Naive thymus-derived CD4-positive, alpha-beta T cell (primary cell): Measurements from ENCODE around the gene KRTAP12-4. TPM values are rescaled to one million over a fixed set of nuclear protein-coding genes. Genes with fewer than 3 reads are reported as not detected.
"Not testable (repeated sequence)": the region's sequence is repeated elsewhere in the genome, so short reads cannot be mapped to it uniquely, and the experiment has no call there.

Experiments
- ATAC-seq: fragments of 150-1000 bp; cut with Tn5 transposase; 2 replicates; pipeline ENCODE4 v1.10.0; 2021; ENCODE audit warnings: mild to moderate bottlenecking, moderate library complexity
- CTCF ChIA-PET: fragments of 350-600 bp; sonication (Branson Sonifier 250); formaldehyde crosslinking; loops from one replicate; lab custom pipeline; 2021; ENCODE audit warnings: antibody characterized with exemption; lab: Charles Lee
- POLR2A ChIA-PET: fragments of 350-600 bp; sonication (Branson Sonifier 250); formaldehyde crosslinking; loops from one replicate; lab custom pipeline; 2021; ENCODE audit warnings: antibody characterized with exemption, inconsistent platforms; lab: Charles Lee
- DNase-seq, 9 donors: peaks; one replicate each; pipeline versions ENCODE4 v3.0.0 to v3.0.0-alpha.2; 2020 to 2022; ENCODE audit warnings: mixed read lengths in 1 of 9
- H3K27ac ChIP-seq: one replicate; pipeline ENCODE4 v1.7.0; 2013; ENCODE audit warnings: mild to moderate bottlenecking, low read depth, low read length, moderate library complexity
- H3K27me3 ChIP-seq, 2 donors: one replicate each; pipeline ENCODE4 v1.7.0; 2013; ENCODE audit warnings: low read length in 2 of 2, mild to moderate bottlenecking in 2 of 2, moderate library complexity in 2 of 2; ENCODE audit not compliant: control insufficient read depth in 2 of 2, insufficient read depth in 2 of 2
- H3K36me3 ChIP-seq, 3 experiments: 1 replicate in 2 of 3; 2 replicates in 1 of 3; pipeline ENCODE4 v1.7.0; 2013; ENCODE audit warnings: low read length in 3 of 3, mild to moderate bottlenecking in 3 of 3, moderate library complexity in 1 of 3; ENCODE audit not compliant: insufficient read depth in 3 of 3, control insufficient read depth in 2 of 3
- H3K4me1 ChIP-seq, 2 donors: one replicate each; pipeline ENCODE4 v1.7.0; 2013; ENCODE audit warnings: low read length in 2 of 2, mild to moderate bottlenecking in 2 of 2, moderate library complexity in 1 of 2; ENCODE audit not compliant: control insufficient read depth in 2 of 2, insufficient read depth in 2 of 2
- H3K4me3 ChIP-seq: 2 replicates; pipeline ENCODE4 v1.7.0; 2013; ENCODE audit warnings: mild to moderate bottlenecking, low read length
- H3K9me3 ChIP-seq, 3 experiments: 1 replicate in 2 of 3; 2 replicates in 1 of 3; pipeline ENCODE4 v1.7.0; 2013; ENCODE audit warnings: low read length in 3 of 3; ENCODE audit not compliant: control insufficient read depth in 2 of 3
- H3K27ac Mint-ChIP-seq, 9 donors: one replicate each; pipeline ENCODE4 v1.8.0; 2020 to 2022; ENCODE audit warnings: mixed read lengths in 9 of 9, mild to moderate bottlenecking in 8 of 9, moderate library complexity in 5 of 9, inconsistent platforms in 2 of 9
- H3K27me3 Mint-ChIP-seq, 5 donors: one replicate each; pipeline ENCODE4 v1.8.0; 2021 to 2022; ENCODE audit warnings: mixed read lengths in 5 of 5, mild to moderate bottlenecking in 1 of 5
- H3K36me3 Mint-ChIP-seq, 5 donors: one replicate each; pipeline ENCODE4 v1.8.0; 2020 to 2022; ENCODE audit warnings: mixed read lengths in 5 of 5, mild to moderate bottlenecking in 3 of 5, inconsistent platforms in 1 of 5
- H3K4me1 Mint-ChIP-seq, 7 donors: one replicate each; pipeline ENCODE4 v1.8.0; 2020 to 2022; ENCODE audit warnings: mixed read lengths in 7 of 7, mild to moderate bottlenecking in 3 of 7, inconsistent platforms in 1 of 7
- H3K4me3 Mint-ChIP-seq, 10 donors: one replicate each; pipeline ENCODE4 v1.8.0; 2020 to 2022; ENCODE audit warnings: mild to moderate bottlenecking in 10 of 10, mixed read lengths in 10 of 10, moderate library complexity in 6 of 10, inconsistent platforms in 2 of 10
- H3K9me3 Mint-ChIP-seq, 11 donors: one replicate each; pipeline ENCODE4 v1.8.0; 2020 to 2022; ENCODE audit warnings: mixed read lengths in 11 of 11, mild to moderate bottlenecking in 4 of 11, inconsistent platforms in 1 of 11, moderate library complexity in 1 of 11
- intact Hi-C, 2 donors: fragments of 100-400 bp; cut with micrococcal nuclease; formaldehyde crosslinking; loops; one replicate each; pipeline ENCODE4 v1.15.1; 2023
- polyA plus RNA-seq, 2 donors: library from polyadenylated mRNA; unstranded; fragments of 300-500 nt; fragmentation: Illumina TruSeq; gene quantifications; one replicate each; pipeline ENCODE4 v1.2.3, GENCODE V29; 2021
- total RNA-seq, 6 experiments: library from RNA in 5 of 6; stranded (reverse) in 5 of 6; gene quantifications; 1 replicate in 5 of 6; 2 replicates in 1 of 6; pipeline ENCODE4 v1.2.3 and lab custom pipeline; 2021 to 2026

Gene KRTAP12-4
- total and polyA plus RNA-seq, 7 experiments from 2014 or later, result not detected

DNA sequence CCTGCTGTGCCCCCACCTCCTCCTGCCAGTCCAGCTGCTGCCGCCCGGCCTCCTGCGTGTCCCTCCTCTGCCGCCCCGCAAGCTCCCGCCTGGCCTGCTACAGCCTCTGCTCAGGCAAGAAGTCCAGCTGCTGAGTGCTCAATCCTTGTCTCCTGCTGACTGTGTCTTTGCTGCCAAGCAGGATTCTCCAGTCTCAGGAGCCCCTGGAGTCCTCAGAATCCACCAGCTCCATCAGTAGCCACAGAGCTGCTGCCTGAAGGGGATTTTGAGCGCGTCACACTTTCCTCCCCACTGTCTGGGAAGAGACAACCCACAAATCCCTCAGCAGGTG, 7.3 kb downstream of the KRTAP12-4 start:
- Mint-ChIP-seq H3K4me3 (no peak overlapping the region), H3K36me3 (peaks cover 8 to 24% (median 10%) of the 10 kb centered on the region in 5 donors)
- POLR2A ChIA-PET, result interaction anchor here (0.9 kb wide), 1 partner anchor 11 kb away, joined by 3 read pairs; the partner anchor contains the start of gene KRTAP12-3

DNA sequence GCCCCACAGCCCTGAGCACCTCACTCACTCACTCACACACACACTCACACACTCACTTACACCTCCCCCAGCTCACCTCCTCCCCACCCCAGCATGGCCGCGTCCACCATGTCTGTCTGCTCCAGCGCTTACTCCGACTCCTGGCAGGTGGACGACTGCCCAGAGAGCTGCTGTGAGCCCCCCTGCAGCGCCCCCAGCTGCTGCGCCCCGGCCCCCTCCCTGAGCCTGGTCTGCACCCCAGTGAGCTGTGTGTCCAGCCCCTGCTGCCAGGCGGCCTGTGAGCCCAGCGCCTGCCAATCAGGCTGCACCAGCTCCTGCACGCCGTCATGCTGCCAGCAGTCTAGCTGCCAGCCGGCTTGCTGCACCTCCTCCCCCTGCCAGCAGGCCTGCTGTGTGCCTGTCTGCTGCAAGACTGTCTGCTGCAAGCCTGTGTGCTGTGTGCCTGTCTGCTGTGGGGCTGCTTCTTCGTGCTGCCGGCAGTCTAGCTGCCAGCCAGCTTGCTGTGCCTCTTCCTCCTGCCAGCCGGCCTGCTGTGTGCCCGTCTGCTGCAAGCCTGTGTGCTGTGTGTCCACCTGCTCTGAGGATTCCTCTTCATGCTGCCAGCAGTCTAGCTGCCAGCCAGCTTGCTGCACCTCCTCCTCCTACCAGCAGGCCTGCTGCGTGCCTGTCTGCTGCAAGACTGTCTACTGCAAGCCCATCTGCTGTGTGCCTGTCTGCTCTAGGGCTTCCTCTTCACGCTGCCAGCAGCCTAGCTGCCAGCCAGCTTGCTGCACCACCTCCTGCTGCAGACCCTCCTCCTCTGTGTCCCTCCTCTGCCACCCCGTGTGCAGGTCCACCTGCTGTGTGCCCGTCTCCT, 7.9 kb downstream of the KRTAP12-4 start, which contains the start of gene KRTAP10-11:
Gene KRTAP10-11 (plus strand): TSS at position 49 of the 856 bp plus-strand sequence. CDS start 45 bp downstream, at position 94.
- DNase-seq, H3K27ac ChIP-seq, intact Hi-C loops, H3K36me3 ChIP-seq, H3K27me3 ChIP-seq, H3K4me3 ChIP-seq, H3K4me1 ChIP-seq, H3K27me3 Mint-ChIP-seq, ATAC-seq, H3K4me3 Mint-ChIP-seq: not testable (repeated sequence)
- Mint-ChIP-seq H3K27ac (peak within 1 kb of the TSS in 2 of 9 donors; percentile 48 to 83), H3K36me3 (peaks cover 10 to 28% (median 11%) of the 10 kb centered on the region in 5 donors), H3K9me3 (peaks cover 4 to 37% (median 27%) of the 10 kb centered on the region in 11 donors), H3K4me1 (peaks cover 0 to 10% (median 8%) of the 10 kb centered on the region in 7 donors)
- H3K9me3 ChIP-seq, result peaks cover 0 to 15% (median 6%) of the 10 kb centered on the region in 3 experiments
- POLR2A ChIA-PET, result interaction anchor here (0.9 kb wide), 1 partner anchor 11 kb away, joined by 3 read pairs; the partner anchor contains the start of gene KRTAP12-3
- CTCF ChIA-PET, result interaction anchor here (1.0 to 1.1 kb wide), 2 partner anchors 9 to 136 kb away, joined by 3 read pairs; partner anchors contain the start of gene KRTAP10-10

More for the DNA sequence above, 7.3 kb downstream of the KRTAP12-4 start:
- CTCF ChIA-PET, result interaction anchor here (1.0 kb wide), 1 partner anchor 10 kb away, joined by 3 read pairs; the partner anchor contains the start of gene KRTAP10-10
- no peak for DNase-seq
- H3K9me3 ChIP-seq, result peaks cover 0 to 15% (median 6%) of the 10 kb centered on the region in 3 experiments
- H3K27me3 ChIP-seq, result no peaks in the 10 kb centered on the region
- no peak overlapping the region for H3K4me3 ChIP-seq
- no peak overlapping the region for H3K27ac ChIP-seq
- peaks cover 4 to 36% (median 25%) of the 10 kb centered on the region in 11 donors for H3K9me3 Mint-ChIP-seq
- H3K27ac Mint-ChIP-seq, result peak overlapping the region in 2 of 9 donors; percentile 48 to 83
- no peaks in the 10 kb centered on the region for H3K36me3 ChIP-seq
- no peak for ATAC-seq
- no peaks in the 10 kb centered on the region for H3K4me1 ChIP-seq
- H3K27me3 Mint-ChIP-seq, result peaks cover 0 to under 1% (median 0%) of the 10 kb centered on the region in 5 donors
- intact Hi-C loops, result no loop called here
- peaks cover 0 to 10% (median 8%) of the 10 kb centered on the region in 7 donors for H3K4me1 Mint-ChIP-seq

DNA sequence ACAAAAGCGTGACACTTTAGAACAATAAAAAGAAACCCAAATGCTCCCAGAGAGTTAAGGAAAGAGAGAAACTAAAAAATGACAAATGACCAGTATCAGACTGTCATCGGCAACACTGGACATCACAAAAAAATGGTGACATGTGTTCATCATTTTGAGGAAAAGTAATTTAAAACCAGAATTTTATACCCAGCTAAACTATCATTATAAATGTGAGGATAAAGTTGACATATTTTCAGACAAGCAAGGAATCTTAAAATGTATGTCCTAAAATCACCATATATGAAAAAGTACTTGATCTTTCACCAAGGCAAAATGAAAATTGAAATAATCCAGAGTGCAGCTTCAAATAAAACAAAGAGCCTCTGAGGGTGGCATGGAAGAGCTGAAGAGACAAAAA, 9.6 kb downstream of the KRTAP12-4 start:
- intact Hi-C loops, result no loop called here
- H3K36me3 ChIP-seq, result no peaks in the 10 kb centered on the region
- no peak overlapping the region for H3K4me3 Mint-ChIP-seq
- peaks cover 0 to 23% (median 9%) of the 10 kb centered on the region in 3 experiments for H3K9me3 ChIP-seq
- H3K36me3 Mint-ChIP-seq, result peaks cover 10 to 28% (median 18%) of the 10 kb centered on the region in 5 donors
- no peaks in the 10 kb centered on the region for H3K27me3 ChIP-seq
- H3K4me3 ChIP-seq, result no peak overlapping the region
- ATAC-seq (no peak), DNase-seq (no peak)
- no peaks in the 10 kb centered on the region for H3K4me1 ChIP-seq
- peaks cover 0 to 10% (median 7%) of the 10 kb centered on the region in 7 donors for H3K4me1 Mint-ChIP-seq
- peaks cover 0 to 12% (median 5%) of the 10 kb centered on the region in 5 donors for H3K27me3 Mint-ChIP-seq
- ChIA-PET POLR2A (interaction anchor here (0.8 to 1.6 kb wide), 3 partner anchors 9 to 23 kb away, joined by 3 to 6 read pairs (median 4); partner anchors contain the start of gene KRTAP12-3), CTCF (no interaction called here)
- peak overlapping the region in 2 of 9 donors; percentile 16 to 45 for H3K27ac Mint-ChIP-seq
- H3K27ac ChIP-seq, result no peak overlapping the region
- peaks cover 10 to 49% (median 31%) of the 10 kb centered on the region in 11 donors for H3K9me3 Mint-ChIP-seq

DNA sequence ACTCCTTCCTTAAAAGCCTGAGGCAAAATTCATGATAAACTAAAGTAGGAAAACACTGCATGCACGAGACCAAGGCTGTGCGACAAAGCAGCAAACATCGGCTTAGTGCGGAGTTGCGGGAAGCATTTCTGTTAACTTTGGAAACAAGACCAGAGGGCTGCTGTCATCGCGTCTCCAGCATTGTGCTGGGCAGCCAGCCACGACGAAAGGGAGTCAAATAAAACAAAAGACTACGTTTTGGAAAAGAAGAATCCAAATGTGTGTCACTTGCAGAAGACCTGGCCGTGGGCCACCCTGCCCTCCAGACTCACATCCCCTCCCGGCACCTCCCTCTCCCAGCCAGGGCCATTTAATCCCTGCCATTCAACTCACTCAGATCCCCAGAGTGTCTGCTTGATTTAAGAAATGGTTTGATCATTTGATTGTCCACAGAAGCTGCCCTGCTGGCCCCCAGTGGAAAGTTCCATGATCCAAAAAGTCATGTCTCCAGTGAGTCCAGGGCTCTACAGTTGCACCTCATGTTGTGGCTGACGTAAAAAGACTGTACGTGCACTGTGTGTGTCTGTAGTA, 10.6 kb downstream of the KRTAP12-4 start:
- Histone ChIP-seq H3K36me3 (no peaks in the 10 kb centered on the region), H3K9me3 (peaks cover 0 to 23% (median 9%) of the 10 kb centered on the region in 3 experiments), H3K27ac (no peak overlapping the region), H3K4me1 (no peaks in the 10 kb centered on the region), H3K4me3 (no peak overlapping the region), H3K27me3 (no peaks in the 10 kb centered on the region)
- Mint-ChIP-seq H3K36me3 (peaks cover 10 to 28% (median 18%) of the 10 kb centered on the region in 5 donors), H3K4me1 (peaks cover 0 to 10% (median 7%) of the 10 kb centered on the region in 7 donors), H3K27me3 (peaks cover 0 to 14% (median 5%) of the 10 kb centered on the region in 5 donors), H3K4me3 (no peak overlapping the region), H3K27ac (no peak overlapping the region), H3K9me3 (peaks cover 10 to 51% (median 31%) of the 10 kb centered on the region in 11 donors)
- POLR2A ChIA-PET, result no interaction called here
- intact Hi-C loops, result no loop called here
- DNase-seq, result no peak
- CTCF ChIA-PET, result no interaction called here
- no peak for ATAC-seq

DNA sequence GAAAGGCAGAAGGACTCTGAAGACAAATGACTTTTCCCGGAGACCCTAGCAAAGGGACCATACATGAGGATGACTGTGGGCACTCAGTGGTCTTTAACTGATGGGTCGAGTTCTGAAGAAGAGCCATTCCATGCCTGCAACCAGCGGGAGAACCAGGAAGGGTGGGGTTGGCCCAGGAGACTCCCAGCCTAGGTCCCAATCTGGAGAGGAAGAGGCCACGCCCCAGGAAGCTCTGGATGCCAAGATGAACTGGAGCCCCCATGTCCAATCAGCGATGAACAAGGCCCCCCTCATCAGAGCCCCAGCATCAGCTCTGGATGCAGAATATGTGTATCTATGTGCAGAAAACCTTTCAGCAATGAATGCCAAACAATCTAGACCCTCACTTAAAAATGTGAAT, 13.7 kb downstream of the KRTAP12-4 start:
- no peaks in the 10 kb centered on the region for H3K4me1 ChIP-seq
- ChIA-PET CTCF (no interaction called here), POLR2A (no interaction called here)
- DNase-seq, result no peak
- H3K4me3 ChIP-seq, result no peak overlapping the region
- ATAC-seq, result no peak
- H3K27me3 ChIP-seq, result no peaks in the 10 kb centered on the region
- no peaks in the 10 kb centered on the region for H3K36me3 ChIP-seq
- Mint-ChIP-seq H3K4me3 (no peak overlapping the region), H3K27ac (peak overlapping the region in 1 of 9 donors; percentile 62), H3K36me3 (peaks cover 10 to 28% (median 15%) of the 10 kb centered on the region in 5 donors), H3K27me3 (peaks cover 0 to 14% (median 8%) of the 10 kb centered on the region in 5 donors), H3K9me3 (peaks cover 10 to 49% (median 31%) of the 10 kb centered on the region in 11 donors), H3K4me1 (peaks cover 0 to 6% (median 1%) of the 10 kb centered on the region in 7 donors)
- H3K9me3 ChIP-seq, result peaks cover 0 to 23% (median 9%) of the 10 kb centered on the region in 3 experiments
- no peak overlapping the region for H3K27ac ChIP-seq
- intact Hi-C loops, result no loop called here

DNA sequence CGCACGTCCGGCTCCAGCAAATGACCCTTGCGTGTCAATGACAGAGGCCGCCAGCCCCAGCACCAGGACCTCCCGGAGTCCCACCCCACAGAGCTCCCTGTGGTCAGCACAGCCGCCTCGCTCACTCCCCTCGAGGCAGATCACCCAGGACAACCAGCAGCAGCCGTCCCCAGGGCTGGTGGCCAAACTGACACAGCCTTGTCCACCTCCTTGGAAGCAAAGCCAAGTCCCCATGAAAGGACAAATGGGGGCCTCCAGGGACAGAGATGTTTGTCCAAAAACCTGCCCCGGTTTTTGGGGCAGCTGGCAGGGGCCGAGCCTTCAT, 15.2 kb downstream of the KRTAP12-4 start:
- POLR2A ChIA-PET, result no interaction called here
- intact Hi-C loops, result loop anchor here in 1 of 2 donors (2.0 kb wide), 1 partner anchor 48 kb away; no protein-coding TSS in a partner anchor
- no peaks in the 10 kb centered on the region for H3K36me3 ChIP-seq
- ATAC-seq (no peak), DNase-seq (no peak)
- peaks cover 0 to 14% (median 8%) of the 10 kb centered on the region in 5 donors for H3K27me3 Mint-ChIP-seq
- H3K27ac ChIP-seq, result no peak overlapping the region
- H3K4me3 ChIP-seq, result no peak overlapping the region
- H3K4me1 ChIP-seq, result no peaks in the 10 kb centered on the region
- CTCF ChIA-PET, result no interaction called here
- no peak overlapping the region for H3K27ac Mint-ChIP-seq
- H3K4me3 Mint-ChIP-seq, result no peak overlapping the region
- H3K4me1 Mint-ChIP-seq, result peaks cover 0 to 6% (median 0%) of the 10 kb centered on the region in 7 donors
- H3K9me3 ChIP-seq, result peaks cover 0 to 18% (median 3%) of the 10 kb centered on the region in 3 experiments
- peaks cover 3 to 19% (median 11%) of the 10 kb centered on the region in 5 donors for H3K36me3 Mint-ChIP-seq
- H3K9me3 Mint-ChIP-seq, result peaks cover 10 to 40% (median 20%) of the 10 kb centered on the region in 11 donors
- no peaks in the 10 kb centered on the region for H3K27me3 ChIP-seq
